IPS DF 4.7 (cell line): ENCODE results near the gene SLCO2A1.

Experiments
- DNase-seq: peaks from one replicate; pipeline ENCODE4 v3.0.0-alpha.2; 2013; ENCODE audit warnings: low spot score; ENCODE audit errors: extremely low read depth

SLCO2A1 gene

DNA sequence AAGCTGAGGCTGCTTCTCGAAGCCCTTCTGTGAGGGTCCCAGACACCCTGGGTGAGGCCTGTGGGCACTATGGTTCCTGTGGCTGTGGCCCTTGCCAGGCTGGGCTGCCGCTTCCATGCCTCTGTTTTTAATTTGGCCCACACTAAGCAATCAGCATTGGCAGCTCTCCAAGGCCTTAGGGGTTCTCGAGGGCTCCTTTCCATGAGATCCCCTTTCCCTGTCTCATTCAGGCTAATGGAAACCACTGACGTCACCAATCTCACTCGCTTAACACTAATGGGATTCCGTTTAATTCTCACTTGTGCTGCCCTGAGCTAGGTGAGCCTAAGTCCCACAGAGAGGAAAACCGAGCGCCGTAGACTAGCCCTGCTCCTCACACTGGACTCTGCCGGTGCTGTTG is 73.8 kb downstream of the SLCO2A1 start:
- DNase-seq, result no peak

GRCh38 chr3:133954717-133955360 is 74.9 kb downstream of the SLCO2A1 start:
- no peak for DNase-seq

GRCh38 chr3:133953297-133953696 is 76.4 kb downstream of the SLCO2A1 start:
- DNase-seq, result no peak

- no peak for DNase-seq
Observed at GRCh38 chr3:133949438-133949837, 80.3 kb downstream of the SLCO2A1 start.

- DNase-seq, result no peak
Observed at GRCh38 chr3:133948996-133949395, 80.7 kb downstream of the SLCO2A1 start.

GRCh38 chr3:133948131-133948810 is 81.5 kb downstream of the SLCO2A1 start:
- no peak for DNase-seq

DNA sequence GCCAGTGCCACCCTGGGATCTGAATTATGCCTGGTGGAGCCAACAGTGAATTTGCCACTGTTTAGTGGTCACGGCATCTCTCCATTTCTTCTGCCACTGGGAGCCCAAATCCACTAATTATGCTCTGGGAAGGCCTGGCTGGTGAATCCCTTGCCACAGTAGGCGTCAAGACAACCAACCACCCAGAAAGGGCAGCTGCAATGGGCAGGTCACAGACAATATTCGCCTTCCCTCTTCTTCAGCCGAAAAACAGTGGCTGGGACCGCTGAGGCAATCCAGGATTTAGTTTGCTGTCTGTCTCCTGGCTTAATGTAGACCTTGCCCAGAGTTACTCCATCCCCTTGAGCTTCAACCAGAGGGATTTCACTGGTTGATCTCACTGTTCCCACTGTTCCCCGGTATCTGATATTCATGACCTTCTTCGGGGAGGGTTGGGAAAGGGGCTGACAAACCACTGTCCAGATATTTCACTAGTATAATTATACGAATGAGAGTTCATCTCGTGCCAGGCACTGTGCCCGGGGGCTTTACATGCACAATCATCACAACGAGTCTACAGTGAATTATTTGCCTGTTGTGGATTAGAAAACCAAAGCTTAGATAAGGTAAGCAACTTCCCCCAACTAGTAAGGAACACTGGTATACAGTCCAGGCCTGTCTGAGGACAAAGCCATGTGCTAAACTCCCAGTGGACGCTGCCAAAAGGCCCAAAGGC is 84.2 kb downstream of the SLCO2A1 start:
- no peak for DNase-seq

DNA sequence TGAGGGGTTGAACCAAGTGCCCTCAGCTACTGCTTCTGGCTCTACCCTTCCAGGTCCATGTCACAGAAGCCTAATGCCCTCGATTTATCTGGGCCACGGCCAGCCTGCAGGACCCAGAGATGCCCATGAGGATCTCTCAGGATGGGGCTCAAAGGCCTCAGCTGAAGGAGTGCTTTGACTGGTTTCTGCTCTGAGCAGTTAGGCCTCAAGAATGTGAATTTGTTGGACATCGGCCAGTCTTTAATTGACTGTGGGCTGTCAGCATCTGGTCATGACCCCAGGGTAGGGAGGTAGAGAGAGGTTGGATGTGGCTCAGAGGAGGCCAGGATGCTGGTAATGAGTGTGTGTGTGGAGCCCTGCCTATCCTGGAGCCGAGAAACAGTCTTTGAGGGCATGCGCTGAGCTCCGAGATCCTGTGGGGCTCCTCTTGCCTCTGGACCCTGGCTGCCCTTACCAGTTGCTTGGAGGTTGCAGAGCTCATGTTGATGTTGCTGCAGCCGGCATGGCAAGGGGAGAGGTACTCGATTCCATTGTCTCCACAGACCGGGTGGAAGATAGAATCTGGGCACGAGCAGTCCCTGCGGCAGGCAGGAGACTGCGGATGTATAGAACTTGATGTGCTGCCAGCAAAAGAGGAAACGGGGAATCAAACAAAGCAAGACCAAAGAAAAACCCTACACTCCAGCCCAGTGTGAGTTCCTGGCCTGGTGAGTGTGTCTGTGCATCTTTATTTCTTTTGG is 84.9 kb downstream of the SLCO2A1 start:
- DNase-seq, result no peak

DNA sequence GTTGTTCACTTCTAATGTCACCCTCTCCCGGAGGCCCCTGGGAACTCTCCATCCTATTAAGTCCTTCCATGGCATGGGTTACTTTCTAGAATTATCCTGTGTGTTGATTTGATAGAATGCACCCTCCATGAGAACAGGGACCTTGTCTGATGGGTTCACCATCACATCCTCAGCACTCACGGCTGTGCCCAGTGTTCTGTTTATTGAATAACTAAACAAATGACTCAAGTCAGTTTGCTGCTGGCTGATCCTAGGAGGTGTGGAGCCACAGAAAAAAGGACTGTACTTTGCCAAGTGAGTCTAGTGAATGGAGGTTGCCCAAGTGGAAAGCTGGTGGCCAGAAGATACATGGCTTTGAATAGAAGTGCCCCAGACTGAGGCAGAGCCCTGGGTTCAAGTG is 85.5 kb downstream of the SLCO2A1 start:
- DNase-seq, result no peak

DNA sequence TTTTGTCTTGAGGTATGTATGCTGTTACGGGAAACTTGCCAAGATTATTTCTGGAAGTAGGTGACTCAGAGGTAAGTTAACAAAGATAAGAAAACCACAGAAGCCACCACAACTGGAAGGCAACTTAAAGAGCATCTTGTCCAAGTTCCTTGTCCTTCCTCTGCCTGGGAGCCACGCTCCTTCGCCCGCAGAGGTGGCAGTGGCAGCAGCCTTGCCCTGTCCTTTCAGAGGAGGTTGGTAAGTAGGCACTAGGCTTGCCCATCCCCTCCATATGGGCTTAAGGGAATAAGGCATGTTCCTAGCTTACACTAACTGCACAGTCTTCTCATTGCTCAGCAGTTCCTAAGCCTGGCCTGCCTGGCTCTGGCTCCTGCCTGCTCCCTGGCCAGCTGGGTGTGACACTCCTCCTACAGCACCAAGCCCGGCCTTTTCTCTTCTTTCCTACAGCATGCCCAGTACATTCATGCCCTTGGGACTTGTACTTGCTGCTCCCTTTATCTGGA is 86.0 kb downstream of the SLCO2A1 start:
- DNase-seq, result no peak

- no peak for DNase-seq
Observed at GRCh38 chr3:133943031-133943535, 86.6 kb downstream of the SLCO2A1 start.

DNA sequence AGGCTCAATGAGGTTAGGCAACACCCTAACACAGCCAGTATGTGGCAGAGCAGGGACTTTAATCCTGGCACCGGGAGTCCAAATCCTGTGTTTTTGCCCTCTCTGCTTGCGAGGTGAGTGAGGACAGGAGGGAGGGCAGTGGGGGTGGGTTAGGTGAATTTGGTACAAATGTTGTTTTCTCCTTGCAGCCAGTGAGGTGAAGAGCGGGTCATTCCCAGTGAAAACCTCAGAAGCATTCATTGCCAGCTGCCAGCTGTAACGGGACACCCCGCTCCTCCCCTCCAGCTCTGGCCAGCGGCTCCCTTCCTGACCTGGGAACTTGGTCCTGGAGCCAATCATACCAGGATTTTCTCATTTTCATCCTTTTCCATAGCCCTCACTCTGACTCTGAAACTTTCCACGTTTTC is 88.3 kb downstream of the SLCO2A1 start:
- no peak for DNase-seq

DNA sequence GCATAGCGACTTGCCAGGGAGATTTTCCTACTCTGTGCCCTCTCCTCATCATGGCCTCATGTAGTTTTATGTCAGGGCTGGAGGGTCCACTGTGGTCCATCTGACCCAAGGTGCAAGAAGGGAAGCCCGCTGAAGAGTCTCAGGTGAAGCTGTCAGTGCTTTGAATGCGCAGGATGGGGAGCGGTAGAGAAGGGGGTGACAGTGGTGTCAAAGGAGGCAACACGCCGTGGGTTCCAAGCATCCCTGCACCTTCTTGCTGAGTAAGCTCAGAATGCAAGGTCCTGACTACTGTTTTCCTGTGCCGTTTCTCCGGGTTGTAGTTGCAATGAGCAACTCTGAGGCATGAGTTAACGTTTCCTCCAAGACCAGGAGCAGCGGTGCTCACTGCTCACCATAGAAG is 89.2 kb downstream of the SLCO2A1 start:
- DNase-seq, result no peak

DNA sequence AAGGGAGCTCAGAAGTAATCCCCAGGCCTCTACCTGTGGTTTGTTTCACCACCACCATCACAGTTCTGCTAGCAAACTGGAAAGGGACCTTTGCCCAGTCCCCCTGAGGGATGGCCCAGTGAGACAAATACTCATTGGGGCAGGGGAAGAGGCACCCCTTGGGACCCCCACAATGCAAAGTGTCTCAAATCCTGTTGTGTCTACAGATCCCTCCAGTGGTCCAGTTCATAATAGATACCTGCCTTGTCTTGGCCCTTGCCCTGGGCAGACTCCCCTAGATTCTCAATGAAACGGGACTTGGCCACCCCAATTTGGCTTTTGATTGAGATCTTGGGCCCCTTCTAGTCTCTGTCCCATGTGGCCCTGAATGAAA is 90.3 kb downstream of the SLCO2A1 start:
- no peak for DNase-seq

DNA sequence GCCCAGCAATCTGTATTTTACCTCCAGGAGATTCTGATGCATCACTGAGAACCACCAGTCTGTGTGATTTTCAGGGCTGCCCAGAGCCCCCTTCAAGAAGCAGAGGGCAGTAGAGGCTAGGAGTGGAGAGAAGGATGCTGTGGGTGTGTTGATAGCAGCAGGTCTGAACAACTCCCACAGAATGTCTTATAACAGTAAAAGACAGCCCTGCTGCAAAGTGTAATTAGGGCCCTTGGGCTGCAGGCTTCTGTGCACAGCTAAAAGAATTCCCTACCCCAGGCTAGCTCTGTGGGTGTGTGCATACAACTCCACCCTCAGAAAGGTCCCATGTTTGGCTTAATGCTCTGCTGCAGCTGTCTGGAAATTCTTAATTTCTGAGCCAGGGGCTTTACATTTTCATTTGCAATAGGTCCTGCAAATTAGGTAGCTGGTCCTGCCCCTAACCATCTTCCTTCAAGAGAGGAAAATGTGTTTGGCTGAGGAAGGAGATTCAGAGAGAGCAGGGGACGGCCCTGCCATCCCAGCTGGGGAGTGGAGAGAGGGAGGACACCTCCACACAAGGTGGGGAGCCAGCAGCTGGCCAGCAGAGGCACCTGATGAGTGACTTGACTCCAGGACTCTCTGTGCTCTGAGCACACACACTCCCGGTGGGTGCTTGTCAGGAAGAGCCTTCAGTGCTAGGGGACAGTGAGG is 90.8 kb downstream of the SLCO2A1 start:
- DNase-seq, result no peak

- no peak for DNase-seq
Observed at GRCh38 chr3:133937756-133938601, 91.7 kb downstream of the SLCO2A1 start.

- no peak for DNase-seq
Observed at GRCh38 chr3:133937061-133937686, 92.6 kb downstream of the SLCO2A1 start.

DNA sequence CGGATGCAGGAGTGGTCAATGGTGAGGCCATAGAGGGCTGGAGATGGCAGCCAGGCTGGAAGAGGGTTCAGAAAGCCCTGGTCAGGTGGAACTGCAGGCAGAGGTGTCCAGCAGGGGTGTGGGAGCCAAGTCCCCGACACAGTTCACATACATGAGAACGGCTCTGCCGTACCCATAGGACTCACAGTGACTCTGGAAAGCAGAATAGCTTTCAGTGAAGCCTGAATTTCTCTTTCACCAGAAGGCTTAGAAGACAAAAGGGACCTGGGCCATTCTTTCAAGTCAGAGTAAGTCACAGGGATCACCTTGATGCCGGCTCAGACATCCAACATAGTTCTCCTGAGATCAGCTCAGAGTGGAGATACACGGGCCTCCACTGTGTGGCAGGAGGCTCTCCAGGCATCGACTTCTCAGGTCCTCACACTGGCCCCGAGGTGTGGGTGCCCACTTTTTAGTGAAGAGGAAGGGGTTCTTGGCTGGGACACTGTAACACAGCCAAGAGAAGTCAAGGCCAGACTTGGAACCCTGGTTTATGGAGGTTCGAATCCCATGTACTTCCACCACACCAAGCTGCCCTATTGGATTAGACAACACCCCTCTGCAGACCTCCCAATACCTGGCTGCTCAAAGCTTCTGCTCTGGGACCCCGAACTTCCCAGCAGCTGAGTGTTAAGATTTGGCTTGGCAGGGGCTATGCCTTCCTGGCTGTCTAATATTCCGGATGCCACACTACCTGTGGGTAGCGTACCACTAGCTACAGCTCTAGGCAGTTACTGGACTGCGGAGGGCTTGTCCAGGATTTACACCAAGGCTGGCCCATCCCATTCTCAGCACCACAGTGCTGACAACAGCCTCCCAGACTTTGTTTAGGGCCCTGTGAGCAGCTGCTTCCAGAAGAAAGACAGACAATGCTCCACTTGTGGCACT is 93.6 kb downstream of the SLCO2A1 start:
- no peak for DNase-seq
